T-helper 1 cell treated with Interleukin-12 subunit alpha and Interleukin-12 subunit beta and Interleukin-4 antibody, amounts not matched to agents 30 μg/mL and 1 μg/mL, for 36 hours (primary cell): ENCODE measurements around the gene SLC8A1.

Source experiments
- H3K27ac Mint-ChIP-seq: one replicate; pipeline ENCODE4 v1.8.0; 2021; ENCODE audit warnings: mild to moderate bottlenecking, mixed read lengths
- H3K27me3 Mint-ChIP-seq: one replicate; pipeline ENCODE4 v1.8.0; 2021; ENCODE audit warnings: low read depth, mixed read lengths
- H3K36me3 Mint-ChIP-seq: one replicate; pipeline ENCODE4 v1.8.0; 2021; ENCODE audit warnings: low read depth, mixed read lengths
- H3K4me1 Mint-ChIP-seq: one replicate; pipeline ENCODE4 v1.8.0; 2021; ENCODE audit warnings: low read depth, mixed read lengths
- H3K4me3 Mint-ChIP-seq: one replicate; pipeline ENCODE4 v1.8.0; 2021; ENCODE audit warnings: mild to moderate bottlenecking, moderate library complexity, mixed read lengths
- H3K9me3 Mint-ChIP-seq: one replicate; pipeline ENCODE4 v1.8.0; 2021; ENCODE audit warnings: mixed read lengths

Gene SLC8A1

GRCh38 chr2:40193670-40194026 lies 258.2 kb downstream of the SLC8A1 start:
- Mint-ChIP-seq H3K4me1 (no peaks in the 10 kb centered on the region), H3K9me3 (no peaks in the 10 kb centered on the region), H3K36me3 (no peaks in the 10 kb centered on the region), H3K27ac (no peak overlapping the region), H3K4me3 (no peak overlapping the region), H3K27me3 (no peaks in the 10 kb centered on the region)

GRCh38 chr2:40192864-40193669 lies 258.8 kb downstream of the SLC8A1 start:
- Mint-ChIP-seq H3K4me3 (no peak overlapping the region), H3K27ac (no peak overlapping the region), H3K9me3 (no peaks in the 10 kb centered on the region), H3K36me3 (no peaks in the 10 kb centered on the region), H3K4me1 (no peaks in the 10 kb centered on the region), H3K27me3 (no peaks in the 10 kb centered on the region)

GRCh38 chr2:40190457-40190856 lies 261.4 kb downstream of the SLC8A1 start:
- no peak overlapping the region for H3K4me3 Mint-ChIP-seq
- no peaks in the 10 kb centered on the region for H3K36me3 Mint-ChIP-seq
- no peaks in the 10 kb centered on the region for H3K4me1 Mint-ChIP-seq
- H3K27me3 Mint-ChIP-seq, result no peaks in the 10 kb centered on the region
- no peak overlapping the region for H3K27ac Mint-ChIP-seq
- H3K9me3 Mint-ChIP-seq, result no peaks in the 10 kb centered on the region

- Mint-ChIP-seq H3K9me3 (no peaks in the 10 kb centered on the region), H3K4me1 (no peaks in the 10 kb centered on the region), H3K27ac (no peak overlapping the region), H3K4me3 (no peak overlapping the region), H3K36me3 (no peaks in the 10 kb centered on the region), H3K27me3 (no peaks in the 10 kb centered on the region)
These were observed 262.0 kb downstream of the SLC8A1 start for GRCh38 chr2:40189881-40190280.

- peaks cover 2% of the 10 kb centered on the region for H3K36me3 Mint-ChIP-seq
- H3K27me3 Mint-ChIP-seq, result no peaks in the 10 kb centered on the region
- H3K4me1 Mint-ChIP-seq, result no peaks in the 10 kb centered on the region
- H3K27ac Mint-ChIP-seq, result no peak overlapping the region
- H3K4me3 Mint-ChIP-seq, result no peak overlapping the region
- no peaks in the 10 kb centered on the region for H3K9me3 Mint-ChIP-seq
These were observed 264.8 kb downstream of the SLC8A1 start for GRCh38 chr2:40187054-40187453.

- H3K9me3 Mint-ChIP-seq, result no peaks in the 10 kb centered on the region
- H3K27ac Mint-ChIP-seq, result no peak overlapping the region
- H3K4me1 Mint-ChIP-seq, result no peaks in the 10 kb centered on the region
- no peak overlapping the region for H3K4me3 Mint-ChIP-seq
- peaks cover 2% of the 10 kb centered on the region for H3K36me3 Mint-ChIP-seq
- no peaks in the 10 kb centered on the region for H3K27me3 Mint-ChIP-seq
These were observed 267.3 kb downstream of the SLC8A1 start for GRCh38 chr2:40184551-40184950.

GRCh38 chr2:40181855-40182254 lies 270.0 kb downstream of the SLC8A1 start:
- H3K27ac Mint-ChIP-seq, result no peak overlapping the region
- H3K4me1 Mint-ChIP-seq, result peaks cover 3% of the 10 kb centered on the region
- H3K9me3 Mint-ChIP-seq, result no peaks in the 10 kb centered on the region

GRCh38 chr2:40179801-40180200 lies 272.1 kb downstream of the SLC8A1 start:
- Mint-ChIP-seq H3K36me3 (peaks cover 2% of the 10 kb centered on the region), H3K4me3 (no peak overlapping the region), H3K4me1 (peaks cover 3% of the 10 kb centered on the region), H3K27me3 (no peaks in the 10 kb centered on the region), H3K9me3 (no peaks in the 10 kb centered on the region), H3K27ac (no peak overlapping the region)

More at GRCh38 chr2:40181855-40182254, 270.0 kb downstream of the SLC8A1 start:
- Mint-ChIP-seq H3K36me3 (peaks cover 2% of the 10 kb centered on the region), H3K27me3 (no peaks in the 10 kb centered on the region), H3K4me3 (no peak overlapping the region)

GRCh38 chr2:40178971-40179370 lies 272.9 kb downstream of the SLC8A1 start:
- no peaks in the 10 kb centered on the region for H3K36me3 Mint-ChIP-seq
- no peak overlapping the region for H3K27ac Mint-ChIP-seq
- no peak overlapping the region for H3K4me3 Mint-ChIP-seq
- H3K9me3 Mint-ChIP-seq, result no peaks in the 10 kb centered on the region
- peaks cover 3% of the 10 kb centered on the region for H3K4me1 Mint-ChIP-seq
- H3K27me3 Mint-ChIP-seq, result no peaks in the 10 kb centered on the region

- no peaks in the 10 kb centered on the region for H3K27me3 Mint-ChIP-seq
- no peak overlapping the region for H3K4me3 Mint-ChIP-seq
- H3K36me3 Mint-ChIP-seq, result no peaks in the 10 kb centered on the region
- H3K27ac Mint-ChIP-seq, result no peak overlapping the region
- no peaks in the 10 kb centered on the region for H3K9me3 Mint-ChIP-seq
- H3K4me1 Mint-ChIP-seq, result peaks cover 3% of the 10 kb centered on the region
These were observed 273.6 kb downstream of the SLC8A1 start for GRCh38 chr2:40178171-40178778.

- no peaks in the 10 kb centered on the region for H3K36me3 Mint-ChIP-seq
- H3K4me3 Mint-ChIP-seq, result no peak overlapping the region
- peaks cover 3% of the 10 kb centered on the region for H3K4me1 Mint-ChIP-seq
- no peaks in the 10 kb centered on the region for H3K27me3 Mint-ChIP-seq
- no peaks in the 10 kb centered on the region for H3K9me3 Mint-ChIP-seq
- H3K27ac Mint-ChIP-seq, result no peak overlapping the region
These were observed 274.5 kb downstream of the SLC8A1 start for GRCh38 chr2:40177366-40177765.

GRCh38 chr2:40173276-40173675 lies 278.6 kb downstream of the SLC8A1 start:
- Mint-ChIP-seq H3K36me3 (no peaks in the 10 kb centered on the region), H3K4me3 (no peak overlapping the region), H3K27me3 (no peaks in the 10 kb centered on the region), H3K4me1 (no peaks in the 10 kb centered on the region), H3K9me3 (no peaks in the 10 kb centered on the region), H3K27ac (no peak overlapping the region)

GRCh38 chr2:40169856-40170255 lies 282.0 kb downstream of the SLC8A1 start:
- Mint-ChIP-seq H3K36me3 (no peaks in the 10 kb centered on the region), H3K4me1 (no peaks in the 10 kb centered on the region), H3K27ac (no peak overlapping the region), H3K4me3 (no peak overlapping the region), H3K9me3 (no peaks in the 10 kb centered on the region), H3K27me3 (no peaks in the 10 kb centered on the region)

GRCh38 chr2:40169430-40169829 lies 282.5 kb downstream of the SLC8A1 start:
- no peak overlapping the region for H3K4me3 Mint-ChIP-seq
- H3K9me3 Mint-ChIP-seq, result no peaks in the 10 kb centered on the region
- no peak overlapping the region for H3K27ac Mint-ChIP-seq
- no peaks in the 10 kb centered on the region for H3K36me3 Mint-ChIP-seq
- H3K4me1 Mint-ChIP-seq, result no peaks in the 10 kb centered on the region
- no peaks in the 10 kb centered on the region for H3K27me3 Mint-ChIP-seq

GRCh38 chr2:40168546-40168945 lies 283.3 kb downstream of the SLC8A1 start:
- Mint-ChIP-seq H3K36me3 (no peaks in the 10 kb centered on the region), H3K27ac (no peak overlapping the region), H3K9me3 (no peaks in the 10 kb centered on the region), H3K4me1 (no peaks in the 10 kb centered on the region), H3K27me3 (no peaks in the 10 kb centered on the region), H3K4me3 (no peak overlapping the region)
